ENCODE results near the gene TBC1D17.

Gene TBC1D17

DNA sequence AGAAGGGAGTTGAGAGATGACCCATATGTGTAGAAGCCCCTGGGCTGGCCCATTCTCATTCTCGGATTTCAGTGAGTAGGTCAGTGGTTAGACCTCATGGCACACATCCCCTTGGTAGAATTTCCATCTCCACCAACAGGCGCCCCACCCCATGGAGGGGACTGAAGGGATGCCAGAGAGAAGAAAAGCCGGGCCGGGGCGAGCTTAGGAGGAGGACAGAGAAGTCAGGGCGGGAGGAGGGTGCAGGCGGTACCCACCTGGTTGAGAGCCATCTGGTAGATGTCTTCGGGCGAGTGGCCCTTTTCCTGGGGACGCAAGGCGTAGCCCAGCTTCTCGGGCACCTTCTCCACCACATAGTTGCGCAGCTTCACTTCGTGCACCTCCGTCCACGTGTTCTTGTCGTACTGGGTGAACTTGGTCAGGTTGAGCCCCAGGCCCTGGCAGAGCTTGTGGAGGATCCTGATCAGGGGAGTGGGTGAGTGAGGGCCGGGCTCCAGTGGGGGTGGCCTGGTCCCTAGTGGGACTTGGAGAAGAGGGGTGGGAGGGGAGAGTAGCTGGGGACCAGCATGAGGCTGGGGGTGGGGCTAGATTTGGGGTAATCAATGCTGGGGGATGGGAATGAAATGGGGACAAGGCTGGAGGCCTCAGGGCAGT is 16.6 kb downstream of the TBC1D17 start:
- no peak for DNase-seq (ENCODE audit: low read depth, low spot score)

DNA sequence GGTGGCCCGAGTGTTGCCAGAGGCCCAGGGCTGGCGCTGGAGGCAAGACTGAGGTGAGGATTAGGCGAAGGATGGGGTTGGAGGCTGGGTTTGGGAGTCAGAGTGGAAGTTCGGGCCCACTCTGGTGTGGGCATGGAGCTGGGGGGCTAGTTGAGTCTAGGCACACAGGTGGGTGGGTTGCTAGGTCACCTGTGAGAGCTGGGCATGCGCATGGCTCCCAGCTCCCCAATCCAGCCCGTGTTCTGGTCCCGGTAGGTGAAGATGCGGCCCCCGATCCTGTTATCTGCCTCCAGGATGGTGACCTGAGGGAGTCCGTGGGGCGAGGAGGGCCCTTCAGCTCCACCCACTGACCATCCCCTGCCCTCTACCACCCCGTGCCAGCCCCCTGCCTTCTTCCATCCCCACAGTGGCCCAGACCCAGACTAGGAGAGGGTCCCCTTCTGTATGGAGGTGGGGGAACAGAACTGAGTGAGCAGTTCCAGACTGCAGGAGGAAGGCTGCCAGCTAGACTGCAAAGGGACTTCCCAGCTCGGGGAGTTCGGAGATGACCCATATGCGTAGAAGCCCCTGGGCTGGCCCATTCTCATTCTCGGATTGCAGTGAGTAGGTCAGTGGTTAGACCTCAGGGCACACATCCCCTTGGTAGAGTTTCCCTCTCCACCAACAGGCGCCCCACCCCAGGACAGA is 17.5 kb downstream of the TBC1D17 start:
- DNase-seq (ENCODE audit: low read depth, low spot score): no peak

DNA sequence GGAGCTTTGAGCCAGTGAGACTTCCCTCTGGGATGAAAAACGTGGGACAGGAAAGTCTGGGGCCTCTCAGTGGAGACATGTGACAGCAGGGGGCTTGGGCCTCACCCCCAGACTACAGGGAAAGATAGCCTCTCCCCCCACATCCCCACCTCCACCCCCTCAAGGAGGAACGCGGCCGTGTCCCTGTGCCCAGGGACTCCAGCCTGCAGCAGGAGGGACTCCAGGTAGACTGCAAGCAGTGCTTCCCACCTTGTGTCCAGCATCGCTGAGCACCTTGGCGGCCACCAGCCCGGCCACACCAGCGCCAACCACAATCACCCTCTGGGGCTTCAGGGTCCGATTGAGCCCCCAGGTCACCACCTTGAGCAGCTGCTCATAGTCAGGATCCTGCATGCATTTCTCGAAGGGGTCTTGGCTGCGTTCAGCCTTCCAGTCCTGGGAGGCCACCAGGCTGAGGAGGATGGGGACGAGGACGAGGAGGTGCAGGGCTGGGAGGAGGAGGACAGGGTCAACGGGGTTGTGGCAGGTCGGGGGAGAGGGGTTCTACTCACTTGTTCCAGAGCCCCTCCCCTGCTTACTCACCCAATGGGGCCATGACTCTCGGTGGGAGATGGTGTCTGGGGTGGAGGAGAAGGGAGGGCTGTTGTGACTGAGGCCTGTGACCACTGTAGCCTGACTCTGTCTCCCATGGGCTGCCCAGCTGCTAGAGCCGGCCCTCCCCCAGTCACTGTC is 18.2 kb downstream of the TBC1D17 start:
- DNase-seq (ENCODE audit: low read depth, low spot score): no peak

DNA sequence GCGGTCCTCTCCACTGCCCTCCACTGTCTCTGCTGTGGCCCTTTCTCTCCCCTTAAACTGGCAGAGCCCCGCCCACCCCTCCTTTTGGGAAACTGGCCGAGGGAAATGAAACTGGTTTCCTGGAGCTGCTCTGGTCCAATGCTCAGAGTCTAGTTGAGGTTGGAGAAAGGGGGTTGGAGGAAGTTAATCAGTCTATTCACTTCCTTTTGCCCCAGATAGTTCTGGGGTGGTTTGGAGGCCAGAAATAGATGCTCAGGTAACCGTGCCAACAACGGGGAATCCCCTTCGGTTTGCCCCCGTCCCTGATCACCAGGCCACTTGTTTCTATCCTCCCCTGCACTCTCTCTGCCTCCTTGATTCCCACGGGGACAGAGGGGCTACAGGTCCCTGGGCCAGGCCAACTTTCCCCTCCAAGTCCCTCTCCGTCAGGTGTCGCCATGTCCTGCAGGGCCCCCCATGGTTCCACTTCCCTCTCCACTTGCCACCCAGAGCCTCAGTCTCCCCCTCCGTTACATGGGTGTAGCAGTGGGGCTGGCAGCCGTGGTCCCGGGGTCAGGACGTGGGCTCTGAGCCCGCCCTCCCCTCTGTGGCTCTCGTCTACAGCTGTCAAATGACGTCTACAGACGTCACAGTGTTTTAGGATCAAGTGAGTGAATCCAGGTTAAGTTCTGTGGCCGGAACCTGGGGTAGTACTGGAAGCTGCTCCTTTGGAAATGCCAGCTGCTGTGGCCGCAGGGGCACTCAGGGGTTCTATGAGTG is 19.5 kb downstream of the TBC1D17 start, which contains the start of gene IL4I1:
IL4I1 (minus strand) TSS at position 25 of the 759 bp plus-strand sequence. CDS start 727 bp downstream, outside the sequence.
- DNase-seq (ENCODE audit: low read depth, low spot score): no peak

DNA sequence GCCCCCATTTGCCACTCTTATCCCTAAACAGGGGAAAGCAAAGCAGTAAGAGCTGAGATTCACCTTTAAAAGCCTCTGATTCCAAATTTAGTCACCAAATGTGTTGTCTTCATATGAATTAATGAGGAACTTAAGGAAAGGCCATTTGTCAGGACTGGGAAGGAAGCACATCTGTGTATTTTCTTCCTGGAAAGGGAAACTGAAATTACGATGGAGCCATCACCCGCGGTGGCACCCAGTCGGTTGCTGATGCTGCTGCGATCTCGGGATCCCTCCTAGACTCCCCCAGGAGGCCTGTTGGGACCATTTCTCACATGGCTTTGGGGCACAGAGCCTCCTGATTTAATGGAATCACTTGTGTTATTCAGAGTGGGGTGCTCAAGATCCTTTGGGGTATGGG is 26.6 kb downstream of the TBC1D17 start:
- no peak for DNase-seq (ENCODE audit: low read depth, low spot score)

- DNase-seq (ENCODE audit: low read depth, low spot score): no peak
These were observed 29.5 kb downstream of the TBC1D17 start for GRCh38 chr19:49906879-49907564.

DNA sequence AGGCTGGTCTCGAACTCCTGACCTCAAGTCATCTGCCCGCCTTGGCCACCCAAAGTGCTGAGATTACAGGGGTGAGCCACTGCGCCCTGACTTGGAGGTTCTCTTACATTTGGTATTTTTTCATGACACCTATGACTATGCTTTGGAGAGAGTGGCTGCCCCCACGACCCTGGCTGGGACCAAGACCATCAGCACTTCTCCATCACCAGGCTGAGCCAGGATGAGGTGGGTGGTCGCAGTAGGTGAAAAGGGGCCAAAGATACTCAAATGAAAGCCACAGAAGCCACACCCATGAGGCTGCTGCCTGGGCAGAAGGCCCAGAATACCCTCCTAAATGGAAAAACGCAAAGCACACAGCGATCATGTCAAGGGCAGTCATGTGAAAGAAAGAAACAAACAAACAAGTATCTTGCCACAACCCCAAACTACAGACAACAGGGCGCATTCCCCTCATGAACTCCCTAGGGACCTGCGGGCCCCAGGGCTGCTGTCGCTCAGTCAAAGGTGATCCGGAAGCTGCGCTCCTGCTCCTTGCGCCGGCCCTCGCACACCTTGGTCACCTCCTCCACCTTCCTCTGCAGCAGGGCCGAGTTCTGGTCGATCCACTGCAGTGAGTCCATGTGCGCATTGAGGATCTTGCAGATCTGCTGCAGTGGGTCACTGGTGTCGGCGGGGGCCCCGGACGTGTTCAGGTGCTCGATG is 30.4 kb downstream of the TBC1D17 start:
- no peak for DNase-seq (ENCODE audit: low read depth, low spot score)

DNA sequence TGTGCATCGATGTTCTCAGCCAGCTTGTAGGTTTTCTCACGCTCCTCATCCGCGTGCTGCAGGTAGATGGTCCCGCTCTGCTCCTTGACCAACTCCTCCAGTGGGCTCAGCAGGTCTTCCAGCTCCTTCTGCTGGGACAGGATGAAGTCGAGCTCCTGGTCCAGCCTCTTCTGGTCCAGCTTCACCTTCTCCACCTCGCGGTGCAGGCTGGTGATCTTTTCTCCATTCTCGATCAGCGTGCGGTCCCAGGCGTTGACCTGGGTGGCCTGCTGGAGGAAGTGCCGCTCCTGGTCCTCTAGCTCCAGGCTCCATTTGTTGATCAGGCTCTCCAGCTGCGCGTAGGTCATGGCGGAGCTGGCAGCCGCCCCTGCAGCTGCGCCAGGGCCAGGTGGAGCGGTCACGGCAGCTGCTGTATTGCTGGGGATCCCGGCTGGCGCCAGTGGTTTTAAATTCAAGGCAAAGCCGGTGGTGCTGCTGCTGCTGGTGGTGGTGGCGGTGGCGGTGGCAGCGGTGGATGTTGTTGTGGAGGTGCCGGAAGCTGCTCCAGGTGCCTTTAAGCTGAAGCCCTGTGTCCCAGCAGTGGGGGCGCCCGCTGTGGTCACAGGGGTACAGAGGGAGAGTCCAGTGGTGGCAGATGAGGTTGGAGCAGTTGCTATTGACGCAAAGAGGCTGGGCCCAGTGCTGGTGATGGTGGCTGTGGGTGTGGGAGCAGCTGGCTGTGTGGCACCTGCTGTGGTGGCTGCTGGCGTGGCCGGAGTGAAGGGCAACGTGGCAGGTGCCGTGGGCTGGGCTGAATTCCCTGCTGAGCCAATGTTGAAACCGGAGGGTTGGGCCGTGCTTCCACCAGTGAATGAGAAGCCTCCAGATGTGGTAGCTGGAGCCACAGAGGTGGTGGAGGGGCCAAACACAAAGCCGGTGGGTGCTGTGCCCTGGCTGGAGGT is 31.2 kb downstream of the TBC1D17 start:
- no peak for DNase-seq (ENCODE audit: low read depth, low spot score)

GRCh38 chr19:49910179-49910578 is 32.7 kb downstream of the TBC1D17 start:
- no peak for DNase-seq (ENCODE audit: low read depth, low spot score)

DNA sequence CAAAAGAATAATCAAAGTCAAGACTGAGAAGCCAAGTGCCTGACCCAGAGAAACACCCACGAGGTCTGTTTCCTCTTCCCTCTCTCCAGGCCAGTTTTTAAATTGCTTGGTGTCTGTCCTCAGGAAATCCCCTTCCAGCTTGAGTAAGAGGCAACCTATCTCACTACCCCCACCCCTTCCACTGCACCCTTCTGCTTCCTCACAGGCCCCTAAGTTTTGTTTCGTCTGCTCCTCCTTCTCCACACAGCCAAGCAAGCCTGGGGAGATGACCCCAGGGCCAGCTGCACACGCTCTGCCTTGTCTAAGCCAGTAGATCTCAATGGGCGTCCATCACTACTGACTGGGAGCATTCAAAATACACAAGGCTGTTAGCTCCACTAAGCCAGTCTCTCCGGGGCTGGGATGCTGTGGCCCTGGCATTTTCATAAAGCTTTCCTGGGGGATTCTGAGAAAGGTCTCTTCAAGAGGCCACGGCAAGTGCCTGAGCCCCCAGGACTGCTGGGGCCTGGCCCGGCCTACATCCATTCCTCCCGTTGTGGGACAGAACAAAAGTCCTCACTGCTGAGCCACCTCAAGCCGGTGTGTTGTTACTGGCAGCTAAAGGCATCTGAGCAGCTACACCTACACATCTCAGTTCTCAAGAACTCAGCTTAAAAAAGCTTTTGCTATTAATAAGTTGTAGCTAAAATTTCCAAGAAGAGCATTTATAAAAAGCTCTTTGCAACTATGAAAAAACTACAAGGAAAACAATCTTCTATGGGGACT is 34.1 kb downstream of the TBC1D17 start:
- DNase-seq (ENCODE audit: low read depth, low spot score): no peak

GRCh38 chr19:49912965-49913685 is 35.6 kb downstream of the TBC1D17 start:
- DNase-seq (ENCODE audit: low read depth, low spot score): no peak

GRCh38 chr19:49913720-49914119 is 36.2 kb downstream of the TBC1D17 start:
- DNase-seq (ENCODE audit: low read depth, low spot score): no peak

GRCh38 chr19:49915271-49915670 is 37.8 kb downstream of the TBC1D17 start:
- DNase-seq (ENCODE audit: low read depth, low spot score): no peak

DNA sequence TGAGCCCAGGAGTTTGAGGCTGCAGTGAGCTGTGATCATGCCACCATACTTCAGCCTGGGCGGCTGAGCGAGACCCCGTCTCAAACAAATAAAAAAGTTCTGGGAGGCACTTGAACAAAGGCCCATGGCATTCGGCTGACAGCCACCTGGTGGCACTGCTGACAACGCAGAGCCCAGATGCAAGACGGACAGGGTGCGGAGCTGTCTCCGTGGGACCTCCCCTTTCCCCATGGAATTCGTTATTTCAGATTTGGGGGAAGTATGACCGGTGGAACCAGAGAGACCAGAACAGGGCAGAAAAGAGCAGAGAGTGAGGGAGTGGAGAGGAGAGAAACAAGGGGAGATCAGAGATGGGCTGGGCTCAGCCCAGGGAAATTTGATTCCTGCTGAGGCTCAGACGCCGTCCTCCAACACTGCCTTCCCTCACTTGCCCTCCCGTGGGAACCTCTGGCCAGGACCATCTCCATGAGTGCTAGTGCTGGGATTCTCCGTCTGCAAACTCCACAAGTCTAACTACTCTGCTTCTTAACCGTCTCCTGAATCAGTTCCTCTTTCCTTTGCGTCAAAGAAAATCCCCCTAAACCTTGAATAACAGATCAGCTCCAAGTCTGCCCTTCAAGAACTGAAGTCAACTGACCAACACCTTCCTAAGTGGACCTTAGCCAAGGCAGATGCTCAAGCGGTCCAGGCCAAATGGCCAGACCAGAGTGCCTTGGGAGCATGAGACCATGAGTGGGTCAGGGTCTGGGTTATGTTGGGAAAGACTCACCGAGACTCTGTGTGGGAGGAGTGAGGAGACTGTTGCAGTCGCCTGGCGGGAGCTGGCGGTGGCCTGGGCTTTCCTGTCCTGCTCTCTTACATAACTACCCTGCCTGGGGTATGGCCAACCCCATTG is 39.6 kb downstream of the TBC1D17 start:
- no peak for DNase-seq (ENCODE audit: low read depth, low spot score)

DNA sequence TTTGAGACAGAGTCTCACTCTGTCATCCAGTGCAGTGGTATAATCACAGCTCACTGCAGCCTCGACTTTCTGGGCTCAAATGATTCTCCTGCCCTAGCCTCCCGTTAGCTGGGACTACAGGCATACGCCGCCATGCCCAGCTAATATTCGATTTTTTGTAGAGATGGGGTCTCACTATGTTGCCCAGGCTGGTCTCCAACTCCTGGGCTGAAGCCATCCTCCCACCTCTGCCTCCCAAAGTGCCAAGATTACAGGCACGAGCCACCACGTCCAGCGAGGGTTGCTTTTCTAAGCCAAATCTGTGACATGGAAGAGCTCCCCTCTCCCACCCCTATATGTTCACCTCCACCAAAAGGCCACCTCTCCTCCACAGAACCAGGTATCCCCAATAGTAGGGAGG is 40.6 kb downstream of the TBC1D17 start:
- DNase-seq (ENCODE audit: low read depth, low spot score): no peak

DNA sequence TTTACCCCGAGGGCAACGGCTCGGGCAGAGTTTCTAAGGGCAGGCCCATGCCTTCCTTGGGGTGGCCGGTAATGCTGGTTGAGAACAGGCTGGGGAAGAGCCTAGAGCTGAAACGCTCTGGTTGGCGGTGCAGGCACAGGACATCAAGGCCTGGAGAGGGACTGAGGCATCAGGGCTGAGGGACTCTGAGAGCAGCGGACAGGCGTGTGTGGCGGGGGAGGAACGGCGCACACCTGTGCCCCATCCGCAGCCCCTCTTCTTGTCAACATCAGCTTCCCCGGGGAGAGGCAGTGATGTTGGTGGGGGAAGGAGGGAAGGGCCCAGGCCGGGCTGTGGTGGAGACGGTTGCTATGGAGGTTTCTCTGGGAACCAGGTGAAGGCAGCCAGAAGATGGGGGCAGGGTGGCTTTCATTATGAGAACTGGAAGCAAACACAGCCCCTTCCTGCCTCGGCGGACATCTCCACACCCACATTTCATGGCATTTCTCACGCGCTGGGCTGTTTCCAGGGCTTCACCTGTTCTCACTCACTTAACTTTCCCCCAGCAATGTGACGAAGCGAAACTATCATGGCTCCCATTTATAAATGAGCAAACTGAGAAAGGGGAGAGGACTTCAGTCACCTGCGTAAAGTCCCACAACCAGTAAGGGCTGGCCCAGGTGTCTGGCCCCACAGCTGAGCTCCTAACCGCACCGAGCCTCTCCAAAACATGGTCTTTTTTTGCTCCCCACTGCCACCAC is 43.3 kb downstream of the TBC1D17 start:
- no peak for DNase-seq (ENCODE audit: low read depth, low spot score)
